ENCODE results near the gene ZNF691.

Gene ZNF691

DNA sequence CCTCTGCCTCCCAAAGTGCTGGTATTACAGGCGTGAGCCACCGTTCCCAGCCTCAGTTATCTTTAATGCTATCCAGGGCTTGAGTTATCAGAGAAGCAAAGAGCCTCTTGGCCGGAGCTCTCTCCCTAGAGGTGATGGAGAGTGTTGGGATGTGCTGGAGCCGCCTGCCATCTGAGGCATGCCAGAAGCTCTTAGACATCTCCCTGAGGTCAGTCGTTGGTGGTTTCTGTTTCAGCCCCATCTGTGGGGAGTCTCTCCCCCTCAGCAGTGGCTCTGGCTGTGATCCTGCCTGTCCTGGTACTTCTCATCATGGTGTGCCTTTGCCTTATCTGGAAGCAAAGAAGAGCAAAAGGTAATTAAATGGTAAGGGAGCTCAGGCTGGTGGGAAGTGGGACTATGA lies 11.6 kb upstream of the ZNF691 start:
- H3K9me3 ChIP-seq (ENCODE audit: low read length): no peaks in the 10 kb centered on the region
- H3K4me1 ChIP-seq (ENCODE audit: insufficient read depth, low read length, severe bottlenecking): no peaks in the 10 kb centered on the region
- H3K27ac ChIP-seq (ENCODE audit: low read depth, low read length, poor library complexity, severe bottlenecking): no peak overlapping the region
- no peak overlapping the region for H3K4me2 ChIP-seq (ENCODE audit: low read length)
- H2AFZ ChIP-seq (ENCODE audit: low read length): no peak overlapping the region
- H3F3A ChIP-seq (ENCODE audit: insufficient read depth, low read length): no peaks in the 10 kb centered on the region
- TF ChIP-seq, protein P1, sequence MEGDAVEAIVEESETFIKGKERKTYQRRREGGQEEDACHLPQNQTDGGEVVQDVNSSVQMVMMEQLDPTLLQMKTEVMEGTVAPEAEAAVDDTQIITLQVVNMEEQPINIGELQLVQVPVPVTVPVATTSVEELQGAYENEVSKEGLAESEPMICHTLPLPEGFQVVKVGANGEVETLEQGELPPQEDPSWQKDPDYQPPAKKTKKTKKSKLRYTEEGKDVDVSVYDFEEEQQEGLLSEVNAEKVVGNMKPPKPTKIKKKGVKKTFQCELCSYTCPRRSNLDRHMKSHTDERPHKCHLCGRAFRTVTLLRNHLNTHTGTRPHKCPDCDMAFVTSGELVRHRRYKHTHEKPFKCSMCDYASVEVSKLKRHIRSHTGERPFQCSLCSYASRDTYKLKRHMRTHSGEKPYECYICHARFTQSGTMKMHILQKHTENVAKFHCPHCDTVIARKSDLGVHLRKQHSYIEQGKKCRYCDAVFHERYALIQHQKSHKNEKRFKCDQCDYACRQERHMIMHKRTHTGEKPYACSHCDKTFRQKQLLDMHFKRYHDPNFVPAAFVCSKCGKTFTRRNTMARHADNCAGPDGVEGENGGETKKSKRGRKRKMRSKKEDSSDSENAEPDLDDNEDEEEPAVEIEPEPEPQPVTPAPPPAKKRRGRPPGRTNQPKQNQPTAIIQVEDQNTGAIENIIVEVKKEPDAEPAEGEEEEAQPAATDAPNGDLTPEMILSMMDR (IDR thresholded peaks at IDR 0.05; ENCODE audit: low read length): no peak
- TF ChIP-seq EZH2 (IDR thresholded peaks at IDR 0.05; ENCODE audit: borderline replicate concordance, low read length): no peak
- H3K36me3 ChIP-seq (ENCODE audit: insufficient read depth, low read length): no peaks in the 10 kb centered on the region
- H4K20me1 ChIP-seq (ENCODE audit: insufficient read depth, low read length): no peaks in the 10 kb centered on the region
- no peak overlapping the region for H3K9ac ChIP-seq (ENCODE audit: low read length)
- no peaks in the 10 kb centered on the region for H3K79me2 ChIP-seq (ENCODE audit: insufficient read depth, low read length)
- H3K27me3 ChIP-seq (ENCODE audit: insufficient read depth, low read length): no peaks in the 10 kb centered on the region
- H3K9me2 ChIP-seq (ENCODE audit: low read depth, low read length): no peaks in the 10 kb centered on the region
- H3K4me3 ChIP-seq (ENCODE audit: low read depth, low read length, poor library complexity, severe bottlenecking): no peak overlapping the region

DNA sequence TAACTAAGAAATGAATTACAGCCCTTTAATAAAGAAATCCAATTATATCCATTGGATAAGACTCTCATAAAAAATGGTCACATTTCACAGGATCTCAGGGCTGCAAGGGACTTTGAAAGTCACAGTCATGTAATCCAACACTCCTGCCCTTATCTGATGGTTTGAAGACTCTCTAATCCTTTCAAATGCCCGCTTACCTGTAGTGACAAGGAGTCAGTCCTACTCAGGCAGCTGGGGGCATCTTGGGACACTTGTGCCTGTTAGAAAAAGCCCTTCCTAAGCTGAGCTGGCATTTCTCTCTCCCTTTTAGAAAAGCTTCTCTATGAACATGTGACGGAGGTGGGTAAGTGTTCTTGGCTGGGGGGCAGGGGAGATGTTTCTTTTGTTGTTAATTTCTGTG lies 11.0 kb upstream of the ZNF691 start:
- H3K4me1 ChIP-seq (ENCODE audit: insufficient read depth, low read length, severe bottlenecking): no peaks in the 10 kb centered on the region
- H3K9ac ChIP-seq (ENCODE audit: low read length): no peak overlapping the region
- no peaks in the 10 kb centered on the region for H3K27me3 ChIP-seq (ENCODE audit: insufficient read depth, low read length)
- H2AFZ ChIP-seq (ENCODE audit: low read length): no peak overlapping the region
- no peaks in the 10 kb centered on the region for H3K9me2 ChIP-seq (ENCODE audit: low read depth, low read length)
- H3K27ac ChIP-seq (ENCODE audit: low read depth, low read length, poor library complexity, severe bottlenecking): no peak overlapping the region
- no peaks in the 10 kb centered on the region for H3K36me3 ChIP-seq (ENCODE audit: insufficient read depth, low read length)
- H3K4me3 ChIP-seq (ENCODE audit: low read depth, low read length, poor library complexity, severe bottlenecking): no peak overlapping the region
- no peaks in the 10 kb centered on the region for H3K9me3 ChIP-seq (ENCODE audit: low read length)
- no peaks in the 10 kb centered on the region for H4K20me1 ChIP-seq (ENCODE audit: insufficient read depth, low read length)
- H3F3A ChIP-seq (ENCODE audit: insufficient read depth, low read length): no peaks in the 10 kb centered on the region
- H3K4me2 ChIP-seq (ENCODE audit: low read length): no peak overlapping the region
- no peak for TF ChIP-seq EZH2 (IDR thresholded peaks at IDR 0.05; ENCODE audit: borderline replicate concordance, low read length)
- TF ChIP-seq, protein P1 (IDR thresholded peaks at IDR 0.05; ENCODE audit: low read length): no peak
- no peaks in the 10 kb centered on the region for H3K79me2 ChIP-seq (ENCODE audit: insufficient read depth, low read length)

DNA sequence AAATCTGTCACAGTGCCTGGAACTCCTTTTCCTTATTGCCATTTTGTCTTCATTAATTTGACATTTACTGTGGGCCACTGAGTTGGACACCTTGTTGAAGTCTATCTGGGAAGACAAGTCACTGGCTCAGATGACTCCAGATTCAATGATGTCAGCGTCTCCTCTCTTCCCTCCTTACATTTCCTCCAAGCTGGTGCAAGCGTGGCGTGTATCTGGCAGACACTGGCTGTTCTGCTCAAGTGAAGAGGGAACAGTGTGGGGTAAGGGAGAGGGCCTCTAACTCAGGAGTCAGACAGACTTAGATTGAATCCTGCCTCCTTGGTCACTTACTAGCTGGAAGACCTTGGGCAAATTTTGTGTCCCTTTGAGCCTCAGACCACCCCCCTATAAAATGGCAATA lies 8.7 kb upstream of the ZNF691 start:
- Histone ChIP-seq H3K4me3 (ENCODE audit: low read depth, low read length, poor library complexity, severe bottlenecking) (no peak overlapping the region), H4K20me1 (ENCODE audit: insufficient read depth, low read length) (no peaks in the 10 kb centered on the region), H3K9me3 (ENCODE audit: low read length) (no peaks in the 10 kb centered on the region), H3K27ac (ENCODE audit: low read depth, low read length, poor library complexity, severe bottlenecking) (no peak overlapping the region), H3K36me3 (ENCODE audit: insufficient read depth, low read length) (0 out of 2 replicates have a peak, but pooled peaks cover 3% of the 10 kb centered on the region), H3K9ac (ENCODE audit: low read length) (no peak overlapping the region), H2AFZ (ENCODE audit: low read length) (no peak overlapping the region), H3F3A (ENCODE audit: insufficient read depth, low read length) (no peaks in the 10 kb centered on the region), H3K9me2 (ENCODE audit: low read depth, low read length) (no peaks in the 10 kb centered on the region), H3K27me3 (ENCODE audit: insufficient read depth, low read length) (no peaks in the 10 kb centered on the region), H3K79me2 (ENCODE audit: insufficient read depth, low read length) (no peaks in the 10 kb centered on the region), H3K4me1 (ENCODE audit: insufficient read depth, low read length, severe bottlenecking) (no peaks in the 10 kb centered on the region), H3K4me2 (ENCODE audit: low read length) (no peak overlapping the region)
- TF ChIP-seq, protein P1 (IDR thresholded peaks at IDR 0.05; ENCODE audit: low read length): no peak
- no peak for TF ChIP-seq EZH2 (IDR thresholded peaks at IDR 0.05; ENCODE audit: borderline replicate concordance, low read length)

All from OCI-LY1 (cell line).